GM23338 (cell line): ENCODE measurements around the gene SERAC1. TPM values are rescaled to one million over a fixed set of nuclear protein-coding genes. Genes with fewer than 3 reads are reported as not detected.

Source experiments
- ATAC-seq: fragments of 200-7000 bp; cut with Tn5 transposase; 3 replicates; pipeline ENCODE4 v1.9.1; 2020
- DNase-seq: peaks from one replicate; pipeline ENCODE4 v3.0.0-alpha.2; 2015; ENCODE audit warnings: low spot score
- H2AFZ ChIP-seq: fragments of 200-600 bp; sonication (generic); 2 replicates; pipeline ENCODE4 v1.8.0; 2016; ENCODE audit warnings: antibody characterized with exemption, mild to moderate bottlenecking, moderate library complexity
- H3F3A ChIP-seq: fragments of 200-600 bp; sonication (generic); replicated peaks from 2 replicates; pipeline ENCODE4 v1.8.0; 2017; ENCODE audit warnings: antibody characterized with exemption, mixed run types, low read depth
- H3K27ac ChIP-seq: fragments of 200-600 bp; sonication (generic); 2 replicates; pipeline ENCODE4 v1.6.1; 2016; ENCODE audit warnings: low read depth
- H3K27me3 ChIP-seq: fragments of 200-600 bp; sonication (generic); 2 replicates; pipeline ENCODE4 v1.8.0; 2016; ENCODE audit warnings: mild to moderate bottlenecking, mixed run types, moderate library complexity; ENCODE audit not compliant: insufficient read depth
- H3K36me3 ChIP-seq: fragments of 200-600 bp; sonication (generic); 2 replicates; pipeline ENCODE4 v1.8.0; 2016; ENCODE audit warnings: mild to moderate bottlenecking; ENCODE audit not compliant: insufficient read depth
- H3K4me1 ChIP-seq: fragments of 200-600 bp; sonication (generic); 2 replicates; pipeline ENCODE4 v1.8.0; 2016; ENCODE audit warnings: mild to moderate bottlenecking, moderate library complexity; ENCODE audit not compliant: insufficient read depth
- H3K4me2 ChIP-seq: fragments of 200-600 bp; sonication (generic); 2 replicates; pipeline ENCODE4 v1.7.1; 2017; ENCODE audit warnings: mixed run types
- H3K4me3 ChIP-seq: fragments of 200-600 bp; sonication (generic); 2 replicates; pipeline ENCODE4 v1.6.1; 2016; ENCODE audit warnings: mixed run types
- H3K79me2 ChIP-seq: fragments of 200-600 bp; sonication (generic); replicated peaks from 2 replicates; pipeline ENCODE4 v1.8.0; 2017; ENCODE audit warnings: mild to moderate bottlenecking; ENCODE audit not compliant: insufficient read depth
- H3K9me2 ChIP-seq: fragments of 200-600 bp; sonication (generic); 2 replicates; pipeline ENCODE4 v1.8.0; 2017; ENCODE audit not compliant: insufficient read depth
- H4K20me1 ChIP-seq: fragments of 200-600 bp; sonication (generic); replicated peaks from 2 replicates; pipeline ENCODE4 v1.8.0; 2017; ENCODE audit warnings: mild to moderate bottlenecking; ENCODE audit not compliant: insufficient read depth
- H3K27ac Mint-ChIP-seq: 2 replicates; pipeline ENCODE4 v1.8.0; 2020; ENCODE audit warnings: inconsistent platforms, mild to moderate bottlenecking, moderate library complexity, mixed read lengths
- H3K27me3 Mint-ChIP-seq: 3 replicates; pipeline ENCODE4 v1.8.0; 2022; ENCODE audit warnings: low read depth, mild to moderate bottlenecking, moderate library complexity, mixed read lengths, inconsistent platforms; ENCODE audit not compliant: insufficient read depth, poor library complexity
- H3K36me3 Mint-ChIP-seq: 3 replicates; pipeline ENCODE4 v1.8.0; 2021; ENCODE audit warnings: low read depth, mild to moderate bottlenecking, inconsistent platforms, moderate library complexity, mixed read lengths
- H3K4me1 Mint-ChIP-seq: 3 replicates; pipeline ENCODE4 v1.8.0; 2020; ENCODE audit warnings: mild to moderate bottlenecking, inconsistent platforms, mixed read lengths
- H3K4me3 Mint-ChIP-seq: 3 replicates; pipeline ENCODE4 v1.8.0; 2021; ENCODE audit warnings: moderate library complexity, mild to moderate bottlenecking, inconsistent platforms, mixed read lengths
- H3K9me3 Mint-ChIP-seq: 3 replicates; pipeline ENCODE4 v1.8.0; 2020; ENCODE audit warnings: moderate library complexity, mild to moderate bottlenecking, inconsistent platforms, mixed read lengths
- CREB1 ChIP-seq: fragments of 250-450 bp; sonication (Bioruptor Pico); IDR thresholded peaks from 2 replicates; pipeline ENCODE4 v1.5.0; 2020; ENCODE audit warnings: low read depth, mild to moderate bottlenecking, moderate library complexity
- CTCF ChIP-seq, 2 experiments: fragments of 200-600 bp in 1 of 2; sonication (generic) in 1 of 2; conservative IDR thresholded peaks; 2 replicates each; pipeline versions ENCODE4 v1.5.1 to v1.6.1; 2016 to 2017; ENCODE audit warnings: antibody characterized with exemption in 2 of 2, low read depth in 2 of 2, mild to moderate bottlenecking in 2 of 2, moderate library complexity in 1 of 2
- ETS1 ChIP-seq: IDR thresholded peaks from 2 replicates; pipeline ENCODE4 v1.6.1; 2016; ENCODE audit warnings: antibody characterized with exemption
- EZH2 ChIP-seq: fragments of 200-600 bp; sonication (generic); IDR thresholded peaks from one replicate; pipeline ENCODE4 v1.8.0; 2017; ENCODE audit warnings: antibody characterized with exemption, mild to moderate bottlenecking, low read depth; ENCODE audit not compliant: unreplicated experiment
- EZH2phosphoT487 ChIP-seq: fragments of 200-600 bp; sonication (generic); IDR thresholded peaks from one replicate; pipeline ENCODE4 v1.8.1; 2018; ENCODE audit warnings: antibody characterized with exemption; ENCODE audit not compliant: unreplicated experiment
- NANOG ChIP-seq: IDR thresholded peaks from 2 replicates; pipeline ENCODE4 v1.6.1; 2016; ENCODE audit warnings: antibody characterized with exemption, borderline replicate concordance
- POLR2AphosphoS5 ChIP-seq: IDR thresholded peaks from 2 replicates; pipeline ENCODE4 v1.6.1; 2016; ENCODE audit warnings: antibody characterized with exemption, low read depth
- ZNF462 ChIP-seq: fragments of 250-450 bp; sonication (Bioruptor Pico); IDR thresholded peaks from 2 replicates; pipeline ENCODE4 v1.5.0; 2020; ENCODE audit warnings: mild to moderate bottlenecking, moderate library complexity
- polyA plus RNA-seq: library from polyadenylated mRNA; unstranded; fragments of >200 nt; fragmentation: Nextera tagmentation; extraction: Ambion mirVana; gene quantifications from 2 replicates; pipeline ENCODE4 v1.2.1, GENCODE V29; 2016
- total RNA-seq: library from RNA; depleted of rRNA; stranded (reverse); fragments of >200 nt; shearing (Covaris generic); gene quantifications from 2 replicates; pipeline ENCODE4 v1.2.3, GENCODE V29; 2014

Gene SERAC1
- total and polyA plus RNA-seq, 2 experiments from 2014 or later = 5.1 to 8.4 TPM

GRCh38 chr6:158206740-158207421, 38.8 kb upstream of the SERAC1 start (continued):
- TF ChIP-seq ZNF462 (no peak), POLR2AphosphoS5 (no peak), EZH2 (no peak), ETS1 (no peak), NANOG (no peak)

- DNase-seq = peak; percentile 88
- Mint-ChIP-seq H3K36me3 (no peaks in the 10 kb centered on the region), H3K27me3 (peaks cover 3% of the 10 kb centered on the region), H3K4me1 (peaks cover 26% of the 10 kb centered on the region), H3K9me3 (no peaks in the 10 kb centered on the region), H3K27ac (no peak overlapping the region), H3K4me3 (no peak overlapping the region)
- Histone ChIP-seq H2AFZ (no peak overlapping the region; the same call in 1 of the 2 replicates), H3K27ac (no peak overlapping the region), H4K20me1 (no peaks in the 10 kb centered on the region), H3K27me3 (no peaks in the 10 kb centered on the region), H3K4me1 (no peaks in the 10 kb centered on the region), H3K4me2 (no peak overlapping the region), H3K79me2 (no peaks in the 10 kb centered on the region), H3K9me2 (no peaks in the 10 kb centered on the region), H3F3A (no peaks in the 10 kb centered on the region), H3K36me3 (no peaks in the 10 kb centered on the region), H3K4me3 (no peak overlapping the region)
- peak; percentile 93 for TF ChIP-seq CTCF (conservative IDR thresholded peaks at IDR 0.05; ENCODE audit: low read depth in 2 of 2)
- TF ChIP-seq CREB1 = peak; percentile 31; the same call in 1 of the 2 replicates
- TF ChIP-seq EZH2phosphoT487 = no peak
- ATAC-seq = peak; percentile 94
Measured at GRCh38 chr6:158205169-158205944, 37.3 kb upstream of the SERAC1 start.
